ENCODE measurements around the gene PTCD1.

GRCh38 chr7:99478464-99479440, 40.2 kb upstream of the PTCD1 start:
- TF ChIP-seq EZH2 (IDR thresholded peaks at IDR 0.05; ENCODE audit: insufficient read depth, poor library complexity, severe bottlenecking) (no peak), EZH2phosphoT487 (IDR thresholded peaks at IDR 0.05; ENCODE audit: insufficient read depth, low read depth) (no peak)

Data from GM23248 (cell line).